Body of pancreas (tissue), 4 donors: ENCODE data around the gene MAML3.

Experiments used
- CTCF ChIP-seq, 7 experiments: fragments of 450-650 bp in 4 of 7; fragments of 200-600 bp in 3 of 7; sonication (generic) in 3 of 7; IDR thresholded peaks; one replicate each; pipeline ENCODE4 v1.5.1; 2016 to 2019; ENCODE audit warnings: antibody characterized with exemption in 7 of 7
- POLR2A ChIP-seq, 3 donors: fragments of 450-650 bp; IDR thresholded peaks; one replicate each; pipeline ENCODE4 v1.6.1; 2016; ENCODE audit warnings: antibody characterized with exemption in 3 of 3, mild to moderate bottlenecking in 2 of 3

DNA sequence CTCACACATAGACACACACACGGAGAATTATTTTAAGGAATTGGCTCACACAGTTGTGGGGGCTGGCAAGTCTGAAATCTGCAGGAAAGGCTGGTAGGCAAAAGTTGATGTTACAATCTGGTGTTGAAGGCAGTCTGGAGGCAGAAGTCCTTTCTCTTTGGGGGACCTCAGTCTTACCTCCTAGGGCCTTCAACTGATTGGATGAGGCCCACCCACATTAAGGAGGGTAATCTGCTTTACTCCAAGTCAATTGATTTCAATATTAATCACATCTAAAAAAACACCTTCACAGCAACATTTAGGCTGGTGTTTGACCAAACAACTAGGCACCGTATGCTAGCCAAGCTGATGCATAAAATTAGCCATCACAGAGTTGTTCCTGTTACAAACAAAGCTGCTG, 477.6 kb downstream of the MAML3 start:
- TF ChIP-seq CTCF (IDR thresholded peaks at IDR 0.05) (no peak), POLR2A (IDR thresholded peaks at IDR 0.05) (no peak)
